ENCODE measurements around the gene DNAJA3.

GRCh38 chr16:4386951-4387565 lies 38.6 kb upstream of the DNAJA3 start:
- no peak for TF ChIP-seq CTCF (IDR thresholded peaks at IDR 0.05; ENCODE audit: insufficient read depth, low read depth, low read length)
- no peak for TF ChIP-seq EZH2 (IDR thresholded peaks at IDR 0.05; ENCODE audit: insufficient read depth, low read length)
